ENCODE measurements around the gene CLCA2.

CLCA2 gene

GRCh38 chr1:86423873-86424272, at the start of gene CLCA2:
Gene CLCA2 (plus strand): TSS chr1:86424171. CDS start chr1:86424248, 77 bp downstream.
- no peak for DNase-seq (ENCODE audit: low read depth, low spot score)

- DNase-seq (ENCODE audit: low read depth, low spot score): no peak
Measured at GRCh38 chr1:86375688-86376087, 48.3 kb upstream of the CLCA2 start.

- DNase-seq (ENCODE audit: low read depth, low spot score): no peak
Measured at GRCh38 chr1:86377341-86377740, 46.6 kb upstream of the CLCA2 start.

- no peak for DNase-seq (ENCODE audit: low read depth, low spot score)
Measured at GRCh38 chr1:86378813-86379212, 45.2 kb upstream of the CLCA2 start.

GRCh38 chr1:86380257-86380861, 43.6 kb upstream of the CLCA2 start:
- DNase-seq (ENCODE audit: low read depth, low spot score): no peak

- no peak for DNase-seq (ENCODE audit: low read depth, low spot score)
Measured at GRCh38 chr1:86381223-86381622, 42.7 kb upstream of the CLCA2 start.

GRCh38 chr1:86382878-86383277, 41.1 kb upstream of the CLCA2 start:
- DNase-seq (ENCODE audit: low read depth, low spot score): no peak

GRCh38 chr1:86387916-86388627, 35.9 kb upstream of the CLCA2 start:
- no peak for DNase-seq (ENCODE audit: low read depth, low spot score)

GRCh38 chr1:86388777-86389176, 35.2 kb upstream of the CLCA2 start:
- no peak for DNase-seq (ENCODE audit: low read depth, low spot score)

GRCh38 chr1:86389307-86389706, 34.7 kb upstream of the CLCA2 start:
- no peak for DNase-seq (ENCODE audit: low read depth, low spot score)

GRCh38 chr1:86394416-86394815, 29.6 kb upstream of the CLCA2 start:
- no peak for DNase-seq (ENCODE audit: low read depth, low spot score)

GRCh38 chr1:86395751-86396497, 28.0 kb upstream of the CLCA2 start, which contains the start of gene ODF2L:
Gene ODF2L (minus strand): TSS chr1:86396323. CDS start chr1:86387027, 9,296 bp downstream.
- no peak for DNase-seq (ENCODE audit: low read depth, low spot score)

GRCh38 chr1:86396498-86396890, 27.5 kb upstream of the CLCA2 start:
- DNase-seq (ENCODE audit: low read depth, low spot score): no peak

- DNase-seq (ENCODE audit: low read depth, low spot score): no peak
Measured at GRCh38 chr1:86409416-86410021, 14.5 kb upstream of the CLCA2 start.

GRCh38 chr1:86410879-86411278, 13.1 kb upstream of the CLCA2 start:
- no peak for DNase-seq (ENCODE audit: low read depth, low spot score)

- no peak for DNase-seq (ENCODE audit: low read depth, low spot score)
Measured at GRCh38 chr1:86416343-86416742, 7.6 kb upstream of the CLCA2 start.

- no peak for DNase-seq (ENCODE audit: low read depth, low spot score)
Measured at GRCh38 chr1:86419277-86419903, 4.6 kb upstream of the CLCA2 start.

GRCh38 chr1:86421601-86422280, 2.2 kb upstream of the CLCA2 start:
- no peak for DNase-seq (ENCODE audit: low read depth, low spot score)

- DNase-seq (ENCODE audit: low read depth, low spot score): no peak
Measured at GRCh38 chr1:86423473-86423872, 498 bp upstream of the CLCA2 start.

GRCh38 chr1:86429122-86429725, 5.3 kb downstream of the CLCA2 start:
- DNase-seq (ENCODE audit: low read depth, low spot score): no peak

GRCh38 chr1:86429835-86430234, 5.9 kb downstream of the CLCA2 start:
- DNase-seq (ENCODE audit: low read depth, low spot score): no peak

All from iPS DF 19.7 (cell line).